ENCODE results near the gene GJD2. TPM values are rescaled to one million over a fixed set of nuclear protein-coding genes. Genes with fewer than 3 reads are reported as not detected.

Gene GJD2
- total RNA-seq, 6 experiments from 2014 or later, result not detected

DNA sequence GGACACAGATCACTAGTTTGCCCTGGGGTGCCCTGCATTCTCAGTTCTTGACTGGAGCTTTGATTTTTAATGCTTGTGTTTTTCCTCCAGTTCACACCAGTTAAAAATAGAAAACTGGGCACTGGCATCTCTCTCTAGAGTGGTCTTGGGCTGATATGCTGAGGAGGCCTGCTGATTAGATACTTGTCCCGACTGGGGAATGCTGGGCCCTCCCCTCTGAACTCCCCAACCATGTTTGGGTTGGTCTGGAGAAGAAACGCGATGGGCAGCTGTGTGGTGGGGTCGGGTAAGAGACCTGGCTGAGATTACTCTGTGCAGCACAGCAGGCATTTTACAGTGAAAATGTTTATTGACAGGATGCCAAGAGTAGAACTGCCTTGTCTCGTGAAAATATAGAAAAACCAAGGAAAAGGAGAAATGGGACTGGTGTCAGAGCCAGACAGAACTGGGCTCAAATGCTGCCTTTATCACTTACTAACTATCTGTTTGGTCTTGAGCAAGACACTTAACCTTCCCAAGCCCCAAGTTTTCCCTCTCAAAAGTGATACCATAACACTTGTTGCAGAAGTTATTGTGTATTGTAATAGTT, 42.1 kb upstream of the GJD2 start:
- no peaks in the 10 kb centered on the region for H3K9me3 Mint-ChIP-seq
- no peaks in the 10 kb centered on the region for H3K36me3 Mint-ChIP-seq (ENCODE audit: low read depth)
- no peak overlapping the region for H3K4me3 Mint-ChIP-seq
- DNase-seq, result no peak
- no peak for TF ChIP-seq CTCF (IDR thresholded peaks at IDR 0.05)
- no peak overlapping the region; the same call in 1 of the 2 replicates for H3K27ac Mint-ChIP-seq
- no peaks in the 10 kb centered on the region for H3K27me3 Mint-ChIP-seq (ENCODE audit: insufficient read depth)
- peaks cover 67% of the 10 kb centered on the region for H3K4me1 Mint-ChIP-seq (ENCODE audit: low read depth)

DNA sequence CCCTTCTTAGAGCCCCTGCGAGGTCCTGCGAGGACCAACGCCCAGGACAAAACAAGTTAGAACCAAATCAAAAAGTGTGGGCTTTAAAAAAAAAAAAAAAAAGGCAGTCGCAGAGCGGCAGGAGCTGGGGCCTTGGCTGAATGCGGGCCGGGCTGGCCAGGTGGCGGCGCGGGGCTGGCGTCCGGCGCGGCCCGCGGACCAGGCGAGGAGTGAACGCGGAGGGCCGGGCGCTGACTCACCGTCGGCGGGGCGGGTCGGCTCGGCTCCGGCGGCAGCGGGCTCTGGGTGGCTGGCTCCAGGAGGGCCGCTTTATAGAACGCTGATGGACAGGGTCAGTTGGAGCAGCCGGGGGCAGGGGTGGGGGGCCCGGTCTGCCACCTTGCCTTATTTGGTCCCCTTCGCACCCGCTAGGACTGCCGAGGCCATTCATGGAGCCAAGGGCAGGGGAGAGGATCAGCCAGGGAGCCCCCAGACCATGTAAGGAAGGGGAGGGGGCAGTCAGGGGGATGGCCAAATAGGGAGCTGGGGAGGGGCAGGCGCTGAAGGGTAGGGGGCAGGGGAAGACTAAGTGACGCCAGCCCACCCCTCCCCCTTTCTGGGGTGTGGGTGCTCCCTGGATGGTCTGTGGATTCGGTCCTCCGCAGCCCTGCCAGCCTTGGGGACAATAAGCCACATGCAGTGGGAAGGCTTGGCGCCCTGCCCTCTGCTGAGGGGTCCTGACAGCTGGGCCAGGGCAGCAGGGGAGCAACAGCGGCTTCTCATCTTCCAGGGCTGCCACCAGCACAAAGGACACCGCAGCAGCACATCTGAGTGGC, 40.7 kb upstream of the GJD2 start, which contains the start of gene ACTC1:
TSS of gene ACTC1 (minus strand) at position 283 of the 815 bp plus-strand sequence. CDS start 741 bp downstream, outside the sequence.
- TF ChIP-seq CTCF (IDR thresholded peaks at IDR 0.05), result peak; percentile 41; the same call in 1 of the 2 replicates
- peak; percentile 42 for DNase-seq
- H3K27me3 Mint-ChIP-seq (ENCODE audit: insufficient read depth), result peaks cover 2% of the 10 kb centered on the region; the same call in 1 of the 2 replicates
- H3K36me3 Mint-ChIP-seq (ENCODE audit: low read depth), result no peaks in the 10 kb centered on the region
- peak within 1 kb of the TSS; percentile 20; the same call in 1 of the 2 replicates for H3K27ac Mint-ChIP-seq
- H3K9me3 Mint-ChIP-seq, result no peaks in the 10 kb centered on the region
- peak within 1 kb of the TSS; percentile 73 for H3K4me3 Mint-ChIP-seq
- H3K4me1 Mint-ChIP-seq (ENCODE audit: low read depth), result peaks cover 71% of the 10 kb centered on the region

DNA sequence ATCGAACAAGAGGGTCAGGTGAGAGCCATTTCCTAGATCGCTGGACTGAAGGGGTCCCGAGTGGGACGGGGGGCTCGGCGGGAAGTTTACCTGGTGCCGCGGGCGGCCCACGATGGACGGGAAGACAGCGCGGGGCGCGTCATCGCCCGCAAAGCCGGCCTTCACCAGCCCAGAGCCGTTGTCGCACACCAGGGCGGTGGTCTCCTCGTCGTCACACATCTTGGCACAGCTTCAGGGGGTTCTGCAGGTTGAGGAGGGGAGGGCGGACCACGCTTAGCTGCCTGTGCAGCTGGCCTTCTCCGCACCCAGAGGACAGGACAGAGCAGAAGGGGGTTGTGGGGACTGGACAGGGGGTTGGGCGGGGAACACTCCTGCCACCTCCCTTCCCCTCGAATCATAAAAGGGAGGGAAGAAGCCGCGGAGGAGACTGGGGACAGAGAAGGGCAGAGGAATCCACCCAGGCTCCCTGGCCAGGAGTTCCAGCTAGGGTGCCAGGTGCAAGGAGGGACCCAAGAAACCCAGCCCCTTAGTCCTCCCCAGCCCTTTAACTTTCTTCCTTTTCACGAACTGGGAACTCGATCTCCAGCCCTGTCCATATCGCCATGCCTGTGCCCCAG, 39.9 kb upstream of the GJD2 start:
- peak overlapping the region; percentile 73 for H3K4me3 Mint-ChIP-seq
- H3K36me3 Mint-ChIP-seq (ENCODE audit: low read depth), result no peaks in the 10 kb centered on the region
- H3K27me3 Mint-ChIP-seq (ENCODE audit: insufficient read depth), result peaks cover 2% of the 10 kb centered on the region; the same call in 1 of the 2 replicates
- H3K9me3 Mint-ChIP-seq, result no peaks in the 10 kb centered on the region
- DNase-seq, result no peak
- peaks cover 63% of the 10 kb centered on the region for H3K4me1 Mint-ChIP-seq (ENCODE audit: low read depth)
- no peak for TF ChIP-seq CTCF (IDR thresholded peaks at IDR 0.05)
- peak overlapping the region; percentile 20; the same call in 1 of the 2 replicates for H3K27ac Mint-ChIP-seq

DNA sequence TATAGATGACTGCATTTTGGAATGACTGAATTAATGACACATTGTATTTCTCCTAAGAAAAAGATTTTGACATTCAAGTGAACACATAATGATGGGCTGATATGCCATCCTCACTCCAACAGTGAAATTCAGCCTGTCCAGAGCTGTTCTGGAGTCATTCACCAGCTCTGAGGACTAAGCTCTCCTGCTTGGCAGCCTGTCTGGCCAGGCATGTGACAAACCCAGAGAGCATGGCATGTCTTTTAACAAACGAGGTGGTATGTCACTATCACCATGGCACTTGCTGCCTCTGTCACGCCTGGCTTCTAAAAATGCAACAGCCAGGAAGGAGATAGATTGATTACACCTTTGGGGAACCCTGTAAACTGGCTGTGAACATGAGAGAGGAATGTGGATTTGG, 39.1 kb upstream of the GJD2 start:
- TF ChIP-seq CTCF (IDR thresholded peaks at IDR 0.05), result no peak
- Mint-ChIP-seq H3K9me3 (no peaks in the 10 kb centered on the region), H3K4me3 (peak overlapping the region; percentile 6), H3K4me1 (ENCODE audit: low read depth) (peaks cover 55% of the 10 kb centered on the region), H3K27ac (no peak overlapping the region), H3K27me3 (ENCODE audit: insufficient read depth) (peaks cover 2% of the 10 kb centered on the region; the same call in 1 of the 2 replicates), H3K36me3 (ENCODE audit: low read depth) (no peaks in the 10 kb centered on the region)
- no peak for DNase-seq

GRCh38 chr15:34793071-34793470, 38.3 kb upstream of the GJD2 start:
- TF ChIP-seq CTCF (IDR thresholded peaks at IDR 0.05), result no peak
- Mint-ChIP-seq H3K4me3 (no peak overlapping the region), H3K27me3 (ENCODE audit: insufficient read depth) (peaks cover 2% of the 10 kb centered on the region; the same call in 1 of the 2 replicates), H3K9me3 (no peaks in the 10 kb centered on the region), H3K27ac (no peak overlapping the region), H3K4me1 (ENCODE audit: low read depth) (peaks cover 53% of the 10 kb centered on the region), H3K36me3 (ENCODE audit: low read depth) (no peaks in the 10 kb centered on the region)
- no peak for DNase-seq

All from HFFc6 (cell line).